Measurements from ENCODE around the gene BRIP1.

DNA sequence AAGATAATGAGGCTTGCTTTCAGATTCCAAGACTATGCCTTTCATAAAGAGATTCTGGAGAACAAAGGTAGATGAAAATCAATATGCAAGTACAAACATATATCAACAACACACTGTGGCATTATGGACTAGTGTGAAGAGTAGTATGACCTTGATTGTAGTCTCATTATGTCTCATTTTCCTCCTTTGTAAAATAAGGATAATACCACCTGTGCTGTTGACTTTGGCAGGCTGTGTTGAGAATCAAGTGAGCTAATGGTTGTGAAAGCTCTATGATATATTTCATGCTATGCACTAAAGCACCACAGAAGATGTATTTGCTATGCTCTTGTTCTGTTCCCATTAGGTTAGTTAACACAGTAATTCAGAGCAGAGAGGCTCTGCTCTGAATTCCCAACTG, 193.8 kb downstream of the BRIP1 start:
- no peak for TF ChIP-seq EZH2phosphoT487 (IDR thresholded peaks at IDR 0.05; ENCODE audit: insufficient read depth, low read depth)
- TF ChIP-seq EZH2 (IDR thresholded peaks at IDR 0.05; ENCODE audit: insufficient read depth, poor library complexity, severe bottlenecking) = no peak

Data from GM23248 (cell line).